ENCODE measurements around the gene PRKAR1B.

PRKAR1B gene

DNA sequence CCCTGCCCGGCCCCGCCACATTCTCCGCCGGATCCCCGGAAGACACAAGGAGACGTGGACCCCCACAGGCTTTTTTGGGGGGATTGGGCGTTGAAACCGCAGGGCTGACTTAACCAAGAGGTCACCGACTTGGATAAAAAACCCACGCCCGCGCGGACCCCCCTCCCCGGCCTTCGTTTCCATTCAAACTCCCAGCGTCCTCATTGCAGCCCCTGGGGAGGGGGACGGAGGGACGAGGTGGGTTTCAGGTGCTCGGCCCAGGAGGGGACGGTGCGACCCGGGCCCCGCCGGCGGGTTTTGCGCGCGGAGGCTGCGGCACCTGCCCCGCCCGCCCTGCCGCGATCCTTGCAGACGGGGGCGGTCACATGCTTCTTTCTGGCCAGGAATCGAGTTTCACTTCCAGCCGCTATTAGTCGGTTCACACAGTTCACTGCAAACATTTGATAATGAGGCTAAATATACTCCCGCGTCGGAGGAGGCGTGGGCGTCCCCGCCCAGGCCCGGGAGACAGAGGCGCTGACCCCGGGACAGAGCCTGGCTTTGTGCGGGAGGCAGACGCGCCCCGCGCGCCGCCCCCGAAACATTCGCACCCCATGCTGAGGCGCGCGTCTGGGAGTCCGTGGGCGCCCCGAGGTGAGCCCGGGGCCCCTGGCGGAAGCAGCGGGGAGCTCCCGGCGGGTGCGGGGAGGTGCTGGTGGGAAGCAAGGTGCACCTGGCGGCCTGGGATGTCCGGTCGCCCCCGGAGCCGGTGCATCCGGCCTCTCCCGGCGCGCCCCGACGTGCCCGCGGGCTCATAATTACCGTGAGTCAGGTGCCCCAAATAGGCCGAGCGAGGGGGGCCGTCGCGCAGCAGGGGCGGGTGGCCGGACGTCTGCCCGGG lies 204.8 kb downstream of the PRKAR1B start:
- no peak for DNase-seq (ENCODE audit: low read depth, low spot score)

DNA sequence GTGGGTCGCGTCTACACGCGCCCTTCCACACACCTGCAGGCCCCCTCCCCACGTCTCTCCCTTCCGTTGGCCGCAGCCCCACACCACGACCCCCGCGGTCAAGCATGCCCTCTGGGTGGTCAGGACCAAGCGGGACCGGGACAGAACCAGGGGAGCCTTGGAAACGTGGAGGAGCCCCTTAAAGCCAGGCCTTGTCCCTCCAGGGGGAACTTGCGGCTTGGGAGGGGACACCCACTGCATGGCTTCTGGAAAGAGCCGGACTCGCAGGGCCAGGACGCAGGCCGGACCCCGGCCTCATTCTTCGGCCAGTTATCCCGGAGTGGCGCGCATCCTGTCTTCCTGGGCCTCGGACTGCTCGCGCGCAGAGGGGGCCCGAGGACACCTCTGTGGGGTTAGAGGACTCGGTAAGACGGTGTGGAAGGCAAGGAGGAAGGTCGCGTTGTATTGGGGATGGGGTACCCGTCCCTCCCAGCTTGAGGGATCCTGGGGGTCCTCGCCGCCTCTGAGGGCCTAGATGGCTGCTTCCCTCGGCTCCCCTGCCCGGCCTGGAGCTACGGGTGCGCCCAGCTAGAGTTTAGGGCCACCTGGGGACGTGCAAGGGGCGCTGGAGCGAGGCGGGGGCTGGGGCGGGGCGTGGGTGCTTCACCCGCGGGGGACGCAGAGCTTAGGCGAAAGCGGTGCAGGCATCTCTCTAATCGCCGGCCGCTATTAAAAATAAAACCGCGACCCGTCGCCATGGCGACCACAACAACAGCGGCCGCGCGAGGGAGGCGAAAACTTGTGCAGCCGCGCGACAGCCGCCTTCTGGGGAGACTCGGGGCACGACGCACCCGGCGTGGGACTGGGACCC lies 205.6 kb downstream of the PRKAR1B start:
- no peak for DNase-seq (ENCODE audit: low read depth, low spot score)

DNA sequence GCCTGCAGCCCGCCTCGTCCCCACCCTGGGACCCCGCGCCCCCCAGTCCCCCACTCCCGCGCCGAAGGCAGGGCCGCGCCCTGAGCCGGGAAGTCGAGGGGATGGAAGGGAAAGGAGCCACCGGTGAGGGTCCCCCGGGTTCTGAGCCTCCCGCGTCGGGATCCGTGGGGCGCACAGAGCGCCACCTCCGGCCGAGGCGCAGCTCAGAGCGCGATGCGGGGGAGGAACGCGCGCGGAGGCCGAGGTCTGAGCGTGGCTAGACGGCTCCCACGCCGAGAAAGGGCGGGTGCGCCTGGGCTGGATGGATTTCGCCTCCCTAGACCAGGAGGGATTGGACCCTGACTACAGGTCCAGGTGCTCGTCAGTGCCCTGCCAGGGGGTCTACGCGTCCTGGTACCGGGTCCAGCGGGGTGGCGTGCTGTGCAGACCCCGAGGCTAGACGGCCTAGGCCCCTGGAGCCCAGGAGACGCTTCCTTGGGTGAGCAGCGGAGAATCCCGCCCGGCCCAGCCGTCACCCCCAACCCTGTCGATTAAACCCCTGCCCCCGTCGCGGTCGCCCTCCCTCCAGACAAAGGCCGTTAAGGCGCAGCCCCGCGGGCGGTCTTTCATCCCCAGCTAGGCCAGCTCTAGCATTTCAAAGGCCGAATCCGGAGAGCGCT lies 206.4 kb downstream of the PRKAR1B start:
- no peak for DNase-seq (ENCODE audit: low read depth, low spot score)

DNA sequence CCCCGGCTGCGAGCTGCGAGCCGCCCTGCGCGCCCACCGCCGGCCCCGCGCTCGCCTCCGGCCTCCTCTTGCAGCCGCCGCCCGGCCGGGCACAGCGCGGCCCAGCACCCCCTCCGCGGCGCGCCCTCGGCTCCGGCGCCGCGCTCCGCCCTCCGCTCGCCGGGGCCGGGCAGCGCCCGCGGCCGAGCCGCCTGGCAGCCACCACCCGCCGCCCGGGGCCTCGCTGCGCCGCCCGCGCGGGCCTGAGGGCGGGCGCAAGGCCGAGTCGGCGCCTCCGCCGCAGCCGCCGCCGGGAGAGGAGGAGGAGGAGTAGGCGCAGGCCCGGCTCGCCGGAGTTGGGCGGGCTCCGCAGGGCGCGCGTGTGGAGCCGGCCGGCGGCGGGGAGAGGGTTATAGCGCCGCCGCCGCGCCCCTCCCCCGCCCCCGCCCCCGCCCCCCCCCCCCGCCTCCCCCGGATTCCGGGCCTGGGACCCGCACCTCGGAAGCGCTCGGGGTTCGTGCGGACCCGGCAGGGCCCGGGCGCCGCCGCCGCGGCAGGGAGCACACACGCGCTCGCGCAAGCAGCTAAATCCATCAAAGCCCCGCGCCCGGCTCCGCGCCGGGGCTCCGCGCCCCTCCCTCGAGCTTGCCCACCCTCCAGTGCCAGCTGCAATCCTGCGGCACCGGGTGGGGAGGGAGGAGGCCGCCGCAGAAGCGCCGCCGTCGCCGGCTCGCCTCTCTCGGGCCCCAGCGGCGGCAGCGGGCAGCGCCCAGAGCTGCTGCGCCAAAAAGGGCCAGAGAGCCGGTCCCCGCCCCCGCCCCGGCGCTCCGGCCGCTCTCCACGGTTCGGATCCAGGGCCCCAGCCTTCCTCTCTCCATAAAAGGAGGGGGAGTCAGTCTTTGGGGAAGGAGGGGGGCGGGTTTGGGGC lies 207.3 kb downstream of the PRKAR1B start, which contains the start of gene PDGFA:
Gene PDGFA, minus strand, starts transcription at position 363 of the 907 bp plus-strand sequence. CDS start 845 bp downstream, outside the sequence.
- DNase-seq (ENCODE audit: low read depth, low spot score) = no peak

DNA sequence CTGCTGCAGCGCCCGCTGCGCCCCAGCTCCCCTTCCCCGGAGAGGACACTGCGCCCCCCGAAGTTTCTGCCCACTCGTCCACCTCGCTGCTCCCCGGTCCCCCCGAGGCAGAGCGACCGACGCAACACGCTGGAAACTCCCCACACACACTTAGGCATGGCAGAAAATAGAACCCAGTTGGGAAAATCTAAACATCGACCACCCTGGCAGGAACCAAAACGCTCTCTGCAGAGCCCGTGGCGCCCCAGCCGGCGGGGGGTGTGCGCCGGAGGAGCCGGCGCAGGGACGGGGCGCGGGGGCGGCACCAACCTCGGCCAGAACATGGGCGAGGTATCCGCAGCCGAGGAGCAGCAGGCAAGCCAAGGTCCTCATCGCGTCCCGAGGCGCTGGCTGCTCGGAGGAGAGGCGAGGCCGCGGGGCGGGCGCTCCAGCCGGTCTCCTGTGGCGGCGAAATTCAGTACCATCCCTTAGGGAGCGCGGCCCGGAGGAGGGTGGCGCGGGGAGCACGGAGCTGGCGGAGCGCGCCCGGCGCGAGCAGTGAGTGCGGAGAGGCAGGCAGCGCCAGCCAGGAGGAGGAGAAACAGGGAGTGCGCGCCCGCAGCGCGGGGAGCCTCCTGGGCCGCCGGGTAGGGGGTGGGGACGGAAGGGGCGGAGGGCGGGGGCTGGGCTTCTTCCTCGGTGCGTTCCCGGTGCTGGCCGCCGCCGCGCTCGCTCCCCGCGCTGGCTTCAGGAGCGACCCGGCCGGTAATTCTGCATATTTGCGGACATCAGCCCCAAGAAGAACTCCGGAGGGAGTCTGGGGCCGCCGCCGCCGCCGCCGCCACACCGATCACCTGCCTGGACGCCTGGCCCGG lies 208.2 kb downstream of the PRKAR1B start:
- no peak for DNase-seq (ENCODE audit: low read depth, low spot score)

DNA sequence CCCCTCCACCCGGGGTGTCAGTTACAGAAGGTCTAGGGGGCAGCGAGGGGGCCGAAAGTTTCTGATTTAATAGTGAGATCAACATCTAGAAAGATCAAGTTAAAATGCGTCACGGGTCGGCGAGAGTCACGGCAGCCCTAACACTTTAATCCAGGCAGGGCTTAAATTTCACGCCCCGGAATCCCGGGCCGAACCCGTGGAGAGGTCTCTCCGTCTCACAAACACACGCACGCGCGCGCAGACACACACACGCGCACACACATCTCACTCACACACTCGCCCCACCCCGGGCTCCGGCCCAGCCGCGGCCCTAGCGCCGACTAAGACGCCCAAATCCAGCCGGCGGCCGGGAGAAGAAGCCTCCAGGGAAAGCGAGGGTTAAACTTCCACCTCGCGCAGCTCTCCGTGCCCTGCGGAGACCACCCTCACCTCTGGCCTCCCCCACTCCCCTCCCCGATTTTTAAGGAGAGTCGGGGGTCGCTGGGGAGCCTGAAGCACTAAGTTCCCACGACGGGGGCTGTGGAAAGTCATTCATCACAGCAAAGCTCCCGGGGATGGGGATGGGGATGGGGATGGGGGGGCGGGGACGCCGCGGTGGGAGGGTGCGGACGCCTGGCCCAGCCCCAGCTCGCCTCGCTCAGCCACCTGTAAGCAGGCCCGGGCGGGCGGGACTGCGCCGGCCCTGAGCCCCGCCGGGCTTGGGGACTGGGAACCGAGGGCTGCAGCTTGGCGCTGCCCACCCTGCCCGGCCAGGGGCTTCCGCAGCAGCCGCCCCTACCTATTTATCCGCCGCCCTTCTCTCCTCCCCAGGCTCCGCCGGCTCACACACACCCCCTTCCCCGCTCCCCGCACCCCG lies 209.1 kb downstream of the PRKAR1B start:
- no peak for DNase-seq (ENCODE audit: low read depth, low spot score)

DNA sequence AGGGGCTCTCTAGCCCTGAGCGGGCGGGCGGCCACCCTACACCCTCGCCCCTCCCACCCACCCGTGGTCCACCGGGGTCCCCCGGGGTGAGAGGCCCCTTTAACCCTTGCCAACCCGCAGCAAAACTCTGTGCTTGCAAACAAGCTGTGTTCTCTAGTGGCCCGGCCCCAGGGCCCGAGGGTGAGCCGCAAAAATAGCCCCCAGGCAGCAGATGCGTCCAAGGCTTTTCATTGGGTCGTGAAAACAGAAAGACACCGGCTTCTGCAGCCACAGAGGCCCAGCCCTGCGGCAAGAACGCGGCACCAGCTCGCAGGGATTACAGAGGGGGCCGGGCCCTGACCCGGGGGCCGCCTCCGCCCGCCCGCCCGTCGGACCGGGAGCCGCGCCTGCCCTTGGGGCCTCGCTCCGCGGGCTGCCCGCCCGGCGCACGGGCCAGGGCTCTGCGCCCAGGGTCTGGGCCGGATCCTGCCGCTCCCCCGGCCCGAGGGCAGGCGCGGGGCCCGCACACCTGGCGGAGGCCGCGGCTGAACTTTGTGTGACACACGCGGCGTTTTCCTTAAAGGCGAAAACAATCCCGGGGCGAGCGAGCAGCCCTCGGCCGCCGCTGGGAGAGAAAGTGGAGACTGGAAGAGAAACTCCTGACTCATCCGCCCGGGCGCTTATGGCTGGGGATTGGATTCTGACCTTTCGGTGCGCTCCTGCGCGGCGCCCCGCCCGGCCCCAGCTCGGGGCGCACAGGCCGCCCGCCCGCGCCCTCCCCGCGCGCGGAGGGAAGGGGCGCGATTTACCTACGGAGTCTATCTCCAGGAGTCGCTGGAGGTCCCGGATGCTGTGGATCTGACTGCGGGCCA lies 210.2 kb downstream of the PRKAR1B start:
- DNase-seq (ENCODE audit: low read depth, low spot score) = no peak

DNA sequence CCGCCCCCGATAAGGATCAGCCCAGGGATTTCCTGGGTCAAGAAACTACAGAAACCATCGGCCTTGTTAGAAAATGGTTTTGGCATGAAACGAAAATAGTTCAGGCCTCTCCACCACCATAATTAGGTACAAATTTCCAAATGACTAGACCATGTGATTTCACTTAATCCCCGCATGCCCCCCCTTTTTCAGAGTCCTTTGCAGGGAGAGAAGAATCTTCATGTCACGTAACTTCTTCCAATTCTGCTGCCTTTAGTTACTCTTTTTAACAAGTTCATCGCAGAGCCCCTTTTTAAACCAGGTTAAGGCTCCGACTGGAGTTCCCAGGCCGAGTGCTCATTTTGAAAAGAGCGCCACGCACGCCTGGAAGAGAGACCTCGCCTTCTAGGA lies 210.9 kb downstream of the PRKAR1B start:
- no peak for DNase-seq (ENCODE audit: low read depth, low spot score)

DNA sequence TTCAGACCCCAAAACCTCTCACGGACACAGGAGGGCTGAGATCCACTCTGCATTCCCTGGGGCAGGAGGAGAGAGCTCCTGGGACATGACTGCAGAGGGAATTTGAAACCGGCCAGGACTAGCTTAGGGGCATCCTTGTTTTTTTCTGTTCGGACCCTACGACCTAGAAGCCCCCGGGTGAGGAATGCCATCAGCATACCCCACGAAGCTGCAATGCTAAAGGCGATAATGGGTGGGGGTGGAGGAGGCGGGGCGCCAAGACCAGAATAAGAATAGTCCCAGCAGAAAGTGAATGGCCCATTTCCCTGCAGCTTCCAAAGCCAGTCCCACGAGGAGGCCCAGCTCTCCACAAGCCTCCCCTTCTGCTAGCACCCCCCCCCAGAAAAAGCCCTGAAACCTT lies 211.5 kb downstream of the PRKAR1B start:
- no peak for DNase-seq (ENCODE audit: low read depth, low spot score)

DNA sequence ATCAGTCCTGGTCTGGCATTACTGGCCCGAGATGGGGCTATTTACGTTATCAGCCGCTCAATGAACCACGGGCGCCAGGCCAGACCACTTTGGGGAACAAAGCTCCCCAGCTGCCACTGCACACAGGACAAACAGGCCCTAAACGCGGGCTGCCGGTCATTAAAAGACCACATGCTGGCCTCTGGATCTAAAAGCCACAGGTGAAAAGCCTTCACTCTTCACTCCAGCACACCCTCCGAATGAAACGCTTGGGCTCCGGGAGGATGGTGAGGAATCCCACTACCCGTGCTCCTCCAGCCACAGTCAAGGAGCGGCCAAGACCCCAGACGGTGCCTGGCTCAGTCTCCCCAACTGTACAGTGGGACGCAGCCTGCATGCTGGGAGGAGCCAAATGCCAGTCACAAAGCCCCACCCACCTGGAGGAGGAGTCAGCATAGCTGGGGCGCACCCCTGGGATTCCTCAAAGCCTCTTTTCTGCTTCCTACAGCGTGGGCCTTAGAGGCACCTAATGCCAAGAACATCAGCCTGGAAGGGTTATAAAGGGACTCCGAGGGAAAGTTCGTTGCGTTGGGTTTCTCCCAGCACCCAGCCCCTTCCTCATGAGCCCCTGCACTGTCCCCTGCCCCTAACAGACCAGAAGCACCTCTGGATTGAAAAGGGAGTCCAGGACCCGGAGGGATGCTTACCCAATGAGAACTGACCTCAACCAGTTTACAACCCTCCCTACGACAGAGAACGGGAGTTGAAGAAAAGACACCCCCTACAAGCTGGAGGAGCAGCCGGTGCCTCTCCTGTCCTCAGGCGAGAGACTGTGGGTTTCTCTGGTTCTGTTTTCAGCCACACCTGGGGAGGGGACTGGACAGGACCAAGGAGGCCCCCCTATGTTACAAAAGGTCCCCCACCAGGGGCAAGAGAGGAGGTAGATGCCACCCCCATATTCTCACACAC lies 212.2 kb downstream of the PRKAR1B start:
- DNase-seq (ENCODE audit: low read depth, low spot score) = no peak

DNA sequence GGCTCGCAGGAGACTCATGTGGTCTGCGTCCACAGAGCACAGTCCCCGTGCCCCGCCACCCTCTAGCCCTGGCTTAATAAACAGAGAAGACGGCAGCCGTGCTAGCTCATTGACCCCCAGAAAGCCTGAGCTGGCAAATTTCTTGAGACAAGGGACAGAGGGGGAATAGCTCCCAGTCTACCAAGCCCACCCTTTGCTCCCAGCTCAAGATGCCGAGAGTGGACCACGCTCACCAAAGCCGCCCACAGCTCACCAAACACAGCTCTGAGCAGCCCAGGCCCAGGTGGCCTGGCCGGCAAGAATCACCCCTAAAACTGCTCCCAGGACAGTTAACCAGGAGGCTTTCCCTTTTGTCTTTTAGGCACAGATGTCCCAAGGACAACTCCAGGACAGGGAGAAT lies 212.8 kb downstream of the PRKAR1B start:
- no peak for DNase-seq (ENCODE audit: low read depth, low spot score)

DNA sequence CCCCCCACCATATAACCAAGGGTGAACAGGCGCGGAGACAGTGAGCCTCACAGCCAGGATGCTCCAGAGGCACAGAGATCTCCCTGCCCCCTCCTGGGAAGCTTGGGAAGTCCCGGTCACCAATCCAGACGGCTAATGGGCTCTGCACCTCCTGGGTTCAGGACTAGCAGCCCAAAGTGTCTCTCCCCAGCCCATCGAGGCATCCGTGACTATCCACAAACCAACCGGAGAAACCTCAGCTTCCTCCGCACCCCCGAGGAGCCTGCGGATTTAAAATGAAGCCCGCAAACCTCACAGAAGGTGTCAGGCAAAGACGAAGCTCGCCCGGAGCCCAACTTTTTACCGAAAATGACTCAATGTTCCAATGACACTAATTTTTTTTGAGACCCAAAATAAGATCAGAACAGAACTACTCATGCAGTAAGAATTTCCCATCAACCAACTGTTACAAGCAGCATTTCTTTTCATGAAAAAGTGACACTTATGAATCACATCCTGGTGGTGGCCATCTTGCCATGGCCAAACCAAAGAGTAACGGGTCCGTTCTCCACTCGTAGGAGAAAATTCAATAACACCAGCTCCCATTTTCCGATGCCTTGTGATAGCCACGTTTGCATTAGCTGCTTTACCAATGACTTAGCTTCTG lies 213.4 kb downstream of the PRKAR1B start:
- DNase-seq (ENCODE audit: low read depth, low spot score) = no peak

DNA sequence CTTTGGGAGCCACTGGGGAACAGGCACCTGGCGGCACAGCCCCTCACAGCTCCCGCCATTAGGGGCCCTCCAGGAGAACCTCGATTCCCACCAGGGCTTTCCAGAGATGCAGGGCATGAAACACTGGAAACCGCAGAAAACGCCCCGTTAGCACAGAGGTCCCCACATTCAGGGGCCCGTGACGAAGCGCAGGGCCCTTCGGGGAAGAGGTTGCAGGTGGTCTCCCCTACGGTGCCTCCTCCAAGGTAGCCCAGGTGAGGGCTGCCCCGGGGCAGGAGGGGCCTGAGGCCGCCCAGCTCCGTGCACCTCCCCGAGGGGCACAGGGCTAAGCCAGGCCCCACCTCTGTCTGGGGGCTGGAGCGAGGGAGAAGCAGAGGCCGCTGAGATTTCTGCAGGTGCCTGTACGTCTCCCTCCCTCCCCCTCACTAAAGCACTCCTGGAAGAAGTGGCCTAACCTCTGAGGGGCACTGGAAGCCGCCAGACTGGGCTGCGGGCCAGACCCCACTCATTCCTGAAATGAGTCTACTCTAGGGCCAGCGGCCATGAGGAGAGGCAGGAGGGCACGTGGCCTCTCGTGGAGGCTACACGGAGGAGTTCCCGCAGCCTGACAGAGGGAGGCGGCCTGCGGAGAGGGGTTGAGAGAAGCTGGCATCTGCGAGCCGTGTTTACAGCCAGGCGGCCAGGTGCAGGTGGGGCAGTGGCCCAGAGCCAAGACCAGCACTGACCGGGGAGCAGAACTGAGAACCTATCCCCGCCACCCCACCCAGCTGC lies 214.4 kb downstream of the PRKAR1B start:
- no peak for DNase-seq (ENCODE audit: low read depth, low spot score)

DNA sequence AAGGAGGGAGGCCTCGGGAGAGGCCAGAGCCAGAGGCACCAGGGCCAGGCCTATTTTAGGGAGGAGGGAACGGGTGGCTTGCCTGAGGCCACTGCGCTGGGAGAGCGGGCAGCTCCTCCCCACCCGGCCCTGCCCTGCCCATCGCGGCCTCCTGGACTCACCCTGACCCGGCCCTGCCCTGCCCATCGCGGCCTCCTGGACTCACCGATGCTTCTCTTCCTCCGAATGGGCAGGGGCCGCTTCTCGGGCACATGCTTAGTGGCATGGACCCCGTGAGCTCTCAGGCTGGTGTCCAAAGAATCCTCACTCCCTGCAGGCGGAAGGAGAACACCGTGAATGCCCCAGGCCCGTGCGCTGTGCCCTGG lies 215.0 kb downstream of the PRKAR1B start:
- no peak for DNase-seq (ENCODE audit: low read depth, low spot score)

DNA sequence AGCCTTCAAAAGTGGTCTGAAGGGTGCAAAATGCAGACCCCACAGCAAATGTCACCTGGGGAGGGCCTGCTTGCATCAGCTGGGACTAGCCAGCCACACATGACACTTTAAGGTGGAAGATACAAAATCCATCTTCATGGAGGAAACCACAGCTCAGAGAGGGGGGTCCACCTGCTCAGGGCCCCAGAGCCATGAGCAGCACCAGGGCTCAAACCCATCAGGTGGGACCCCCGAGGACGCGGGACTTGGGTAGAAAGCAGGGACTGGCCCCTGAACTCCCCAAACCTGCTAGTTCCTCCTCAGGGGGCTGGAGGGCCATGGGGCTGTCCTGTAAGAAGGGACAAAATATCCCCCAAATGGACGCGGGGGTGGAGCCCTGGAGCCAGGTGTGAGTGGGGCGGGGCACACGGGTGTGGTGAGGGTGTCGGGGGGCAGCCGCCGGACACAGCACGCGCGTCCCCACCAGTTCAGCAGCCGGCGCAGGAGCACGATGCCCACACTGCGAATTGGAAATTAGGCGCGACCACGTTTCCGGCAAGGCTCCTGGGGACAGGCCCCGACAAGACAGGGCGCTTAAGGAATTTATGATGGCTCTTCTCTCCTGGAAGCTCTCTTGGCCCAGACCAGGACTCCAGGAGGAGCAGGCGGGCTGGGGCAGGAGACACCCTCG lies 215.5 kb downstream of the PRKAR1B start:
- no peak for DNase-seq (ENCODE audit: low read depth, low spot score)
